ENCODE measurements around the gene TPK1.
"Not testable (repeated sequence)": the region's sequence is repeated elsewhere in the genome, so short reads cannot be mapped to it uniquely, and the experiment has no call there.

The TPK1 gene

DNA sequence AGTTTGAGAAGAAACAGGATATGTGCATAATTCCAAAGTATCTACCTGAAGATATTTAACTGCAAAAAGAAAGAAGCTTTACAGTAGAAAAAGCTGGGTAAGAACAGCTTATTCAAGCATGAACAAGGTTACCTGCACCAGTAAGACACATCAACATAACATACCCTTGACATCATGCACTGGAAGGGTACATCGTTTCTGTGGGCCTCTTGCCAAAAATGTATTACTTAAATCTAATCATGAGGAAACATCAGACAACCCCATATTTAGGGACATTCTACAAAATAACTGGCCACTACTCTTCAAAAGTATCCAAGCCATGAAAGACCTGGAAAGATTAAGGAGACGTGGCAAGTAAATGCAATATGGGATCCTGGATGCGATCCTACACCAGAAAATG, 18.9 kb downstream of the TPK1 start:
- Histone ChIP-seq H3K36me3 (replicated peaks) (no peaks in the 10 kb centered on the region), H3K27me3 (replicated peaks) (no peaks in the 10 kb centered on the region), H3K27ac (no peak overlapping the region), H3K4me3 (ENCODE audit: low read depth, low read length) (no peak overlapping the region)
- TF ChIP-seq, protein P1, sequence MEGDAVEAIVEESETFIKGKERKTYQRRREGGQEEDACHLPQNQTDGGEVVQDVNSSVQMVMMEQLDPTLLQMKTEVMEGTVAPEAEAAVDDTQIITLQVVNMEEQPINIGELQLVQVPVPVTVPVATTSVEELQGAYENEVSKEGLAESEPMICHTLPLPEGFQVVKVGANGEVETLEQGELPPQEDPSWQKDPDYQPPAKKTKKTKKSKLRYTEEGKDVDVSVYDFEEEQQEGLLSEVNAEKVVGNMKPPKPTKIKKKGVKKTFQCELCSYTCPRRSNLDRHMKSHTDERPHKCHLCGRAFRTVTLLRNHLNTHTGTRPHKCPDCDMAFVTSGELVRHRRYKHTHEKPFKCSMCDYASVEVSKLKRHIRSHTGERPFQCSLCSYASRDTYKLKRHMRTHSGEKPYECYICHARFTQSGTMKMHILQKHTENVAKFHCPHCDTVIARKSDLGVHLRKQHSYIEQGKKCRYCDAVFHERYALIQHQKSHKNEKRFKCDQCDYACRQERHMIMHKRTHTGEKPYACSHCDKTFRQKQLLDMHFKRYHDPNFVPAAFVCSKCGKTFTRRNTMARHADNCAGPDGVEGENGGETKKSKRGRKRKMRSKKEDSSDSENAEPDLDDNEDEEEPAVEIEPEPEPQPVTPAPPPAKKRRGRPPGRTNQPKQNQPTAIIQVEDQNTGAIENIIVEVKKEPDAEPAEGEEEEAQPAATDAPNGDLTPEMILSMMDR (IDR thresholded peaks at IDR 0.05; ENCODE audit: low read depth, low read length, missing control alignments), result no peak
- in situ Hi-C loops (cut with HindIII; ENCODE audit: low pct_ligation_motif_present, low sequenced_read_pairs), result no loop called here
- no peak for DNase-seq

DNA sequence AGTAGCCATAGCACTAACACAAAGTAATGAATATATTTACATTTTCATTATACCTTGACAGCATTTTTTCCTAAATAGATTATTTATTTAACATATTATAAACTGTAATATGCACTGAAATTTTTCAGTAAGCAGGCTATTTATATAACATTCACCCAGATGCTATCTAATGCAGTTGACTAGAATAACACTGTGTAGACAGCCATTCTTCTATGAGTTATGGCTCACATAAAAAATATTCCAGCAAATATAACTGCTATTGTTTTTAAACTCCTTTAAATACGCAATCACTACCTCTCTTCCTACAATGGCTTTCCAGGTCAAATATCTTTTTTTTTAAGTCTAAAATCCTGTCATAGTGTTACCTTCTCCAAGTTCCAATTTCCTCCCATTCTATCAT, 21.6 kb downstream of the TPK1 start:
- H3K27ac ChIP-seq, result no peak overlapping the region
- no peaks in the 10 kb centered on the region for H3K27me3 ChIP-seq (replicated peaks)
- TF ChIP-seq, protein P1 (IDR thresholded peaks at IDR 0.05; ENCODE audit: low read depth, low read length, missing control alignments), result no peak
- DNase-seq, result no peak
- in situ Hi-C loops (cut with HindIII; ENCODE audit: low pct_ligation_motif_present, low sequenced_read_pairs), result no loop called here
- H3K36me3 ChIP-seq (replicated peaks), result no peaks in the 10 kb centered on the region
- no peak overlapping the region for H3K4me3 ChIP-seq (ENCODE audit: low read depth, low read length)

DNA sequence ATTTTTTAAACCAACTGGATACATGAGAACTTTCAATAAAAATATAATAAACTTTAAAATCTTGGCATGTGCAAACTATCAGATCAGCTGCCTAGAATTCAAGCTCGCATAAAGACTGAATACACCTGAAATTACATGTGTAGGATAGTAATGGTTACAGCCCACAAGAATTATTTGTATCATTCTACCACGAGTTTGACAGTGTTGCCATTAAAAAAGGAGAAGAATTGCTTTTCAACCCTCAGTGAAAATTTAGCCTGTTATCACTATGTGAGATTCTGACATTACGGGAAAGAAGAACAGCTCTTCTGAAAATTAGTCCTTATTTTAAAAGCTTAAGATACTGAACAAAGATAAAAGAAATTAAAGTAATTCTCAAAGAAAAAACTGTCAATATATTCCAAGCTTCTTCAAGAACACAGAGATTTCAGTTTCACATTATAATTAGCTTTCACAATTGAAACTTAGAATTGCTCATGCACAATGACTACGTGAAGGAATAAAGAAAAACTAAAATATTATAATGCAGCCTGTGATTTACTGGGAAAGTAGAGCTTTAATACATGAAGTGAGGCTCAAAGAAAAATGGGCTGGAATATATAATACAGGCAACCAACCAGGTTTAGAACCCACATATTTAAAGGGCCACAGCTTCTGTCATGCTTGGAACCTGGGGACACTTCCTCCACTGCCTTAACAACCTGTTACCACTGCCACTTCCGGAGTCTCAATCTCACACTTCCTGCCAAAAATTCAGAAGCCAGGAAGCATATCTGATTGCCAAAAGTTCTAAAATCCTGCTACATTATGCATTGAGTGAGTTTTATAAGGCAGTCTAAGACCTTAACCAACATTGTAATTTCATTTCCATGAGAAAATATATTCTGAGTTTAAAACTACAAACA, 23.2 kb downstream of the TPK1 start:
- TF ChIP-seq, protein P1 (IDR thresholded peaks at IDR 0.05; ENCODE audit: low read depth, low read length, missing control alignments), result no peak
- no peak for DNase-seq
- in situ Hi-C loops (cut with HindIII; ENCODE audit: low pct_ligation_motif_present, low sequenced_read_pairs), result no loop called here
- no peak overlapping the region for H3K4me3 ChIP-seq (ENCODE audit: low read depth, low read length)
- H3K27ac ChIP-seq, result no peak overlapping the region
- no peaks in the 10 kb centered on the region for H3K36me3 ChIP-seq (replicated peaks)
- H3K27me3 ChIP-seq (replicated peaks), result no peaks in the 10 kb centered on the region

DNA sequence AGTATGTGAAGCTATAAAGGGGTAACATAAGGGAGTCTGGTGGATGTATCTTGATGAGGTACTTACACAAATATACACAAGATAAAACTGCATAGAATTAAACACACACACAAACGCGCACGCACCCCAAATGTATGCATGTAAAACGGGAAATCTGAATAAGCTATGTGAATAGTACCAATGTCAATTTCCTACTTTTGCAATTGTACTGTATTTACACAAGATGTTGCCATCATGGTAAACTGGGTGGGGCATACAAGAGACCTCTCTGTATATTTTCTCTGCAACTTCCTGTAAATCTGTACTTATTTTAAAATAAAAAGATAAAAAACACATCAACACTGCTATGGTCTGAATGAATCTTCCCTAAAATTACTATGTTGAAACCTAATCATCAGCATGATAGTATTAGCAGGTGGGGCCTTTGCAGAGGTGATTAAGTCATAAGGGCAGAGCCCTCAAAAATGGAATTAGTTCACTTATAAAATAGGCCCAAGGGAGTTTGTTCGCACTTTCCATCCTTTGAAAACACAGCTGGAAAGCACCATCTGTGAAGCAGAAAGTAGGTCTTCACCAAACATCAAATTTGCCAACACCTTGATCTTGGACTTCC, 30.1 kb downstream of the TPK1 start:
- H3K27me3 ChIP-seq (replicated peaks), result no peaks in the 10 kb centered on the region
- no peak overlapping the region for H3K27ac ChIP-seq
- H3K4me3 ChIP-seq (ENCODE audit: low read depth, low read length), result no peak overlapping the region
- TF ChIP-seq, protein P1 (IDR thresholded peaks at IDR 0.05; ENCODE audit: low read depth, low read length, missing control alignments), result no peak
- no peaks in the 10 kb centered on the region for H3K36me3 ChIP-seq (replicated peaks)
- no peak for DNase-seq
- in situ Hi-C loops (cut with HindIII; ENCODE audit: low pct_ligation_motif_present, low sequenced_read_pairs), result no loop called here

DNA sequence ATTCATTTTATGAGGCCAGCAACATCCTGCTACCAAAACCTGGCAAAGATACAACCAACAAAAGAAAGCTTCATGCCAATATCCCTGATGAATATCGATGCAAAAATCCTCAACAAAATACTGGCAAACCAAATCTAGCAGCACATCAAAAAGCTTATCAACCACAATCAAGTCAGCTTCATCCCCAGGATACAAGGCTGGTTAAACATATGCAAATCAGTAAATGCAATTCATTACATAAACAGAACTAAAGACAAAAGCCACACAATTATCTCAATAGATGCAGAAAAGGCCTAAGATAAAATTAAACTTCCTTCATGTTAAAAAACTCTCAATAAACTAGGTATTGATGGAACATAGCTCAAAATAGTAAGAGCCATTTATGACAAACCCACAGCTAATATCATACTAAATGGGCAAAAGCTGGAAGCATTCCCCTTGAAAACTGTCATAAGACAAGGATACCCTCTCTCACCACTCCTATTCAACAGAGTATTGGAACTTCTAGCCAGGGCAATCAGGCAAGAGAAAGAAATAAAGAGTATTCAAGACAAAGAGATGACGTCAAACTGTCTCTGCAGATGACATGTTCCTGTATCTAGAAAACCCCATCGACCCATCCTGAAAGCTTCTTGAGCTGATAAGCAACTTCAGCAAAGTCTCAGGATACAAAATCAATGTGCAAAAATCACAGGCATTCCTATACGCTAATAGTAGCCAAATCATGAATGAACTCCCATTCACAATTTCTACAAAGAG, 35.0 kb downstream of the TPK1 start:
- in situ Hi-C loops (cut with HindIII; ENCODE audit: low pct_ligation_motif_present, low sequenced_read_pairs); H3K27me3 ChIP-seq (replicated peaks); DNase-seq; H3K4me3 ChIP-seq (ENCODE audit: low read depth, low read length); H3K27ac ChIP-seq; H3K36me3 ChIP-seq (replicated peaks): not testable (repeated sequence)

DNA sequence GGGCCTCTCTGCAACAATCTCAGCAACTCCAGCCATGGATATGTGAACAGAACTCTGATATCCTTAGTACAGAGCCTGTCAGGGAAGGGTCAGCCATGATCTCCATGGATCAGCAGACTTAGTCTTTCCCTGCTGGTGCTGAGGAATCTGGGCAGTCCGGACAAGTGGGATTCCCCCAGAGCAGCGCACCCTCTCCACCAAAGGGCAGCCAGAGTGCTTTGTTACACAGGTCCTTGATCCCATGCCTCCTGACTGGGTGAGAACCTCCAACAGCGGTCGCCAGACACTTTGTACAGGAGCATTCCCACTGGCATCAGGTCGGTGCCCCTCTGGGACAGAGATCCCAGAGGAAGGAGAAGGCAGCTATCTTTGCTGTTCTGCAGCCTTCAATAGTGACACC, 38.9 kb downstream of the TPK1 start:
- no peak overlapping the region for H3K4me3 ChIP-seq (ENCODE audit: low read depth, low read length)
- H3K27me3 ChIP-seq (replicated peaks), result no peaks in the 10 kb centered on the region
- no peaks in the 10 kb centered on the region for H3K36me3 ChIP-seq (replicated peaks)
- no peak overlapping the region for H3K27ac ChIP-seq
- in situ Hi-C loops (cut with HindIII; ENCODE audit: low pct_ligation_motif_present, low sequenced_read_pairs), result no loop called here
- TF ChIP-seq, protein P1 (IDR thresholded peaks at IDR 0.05; ENCODE audit: low read depth, low read length, missing control alignments), result no peak
- no peak for DNase-seq
